Measurements from ENCODE around the gene USP12.

DNA sequence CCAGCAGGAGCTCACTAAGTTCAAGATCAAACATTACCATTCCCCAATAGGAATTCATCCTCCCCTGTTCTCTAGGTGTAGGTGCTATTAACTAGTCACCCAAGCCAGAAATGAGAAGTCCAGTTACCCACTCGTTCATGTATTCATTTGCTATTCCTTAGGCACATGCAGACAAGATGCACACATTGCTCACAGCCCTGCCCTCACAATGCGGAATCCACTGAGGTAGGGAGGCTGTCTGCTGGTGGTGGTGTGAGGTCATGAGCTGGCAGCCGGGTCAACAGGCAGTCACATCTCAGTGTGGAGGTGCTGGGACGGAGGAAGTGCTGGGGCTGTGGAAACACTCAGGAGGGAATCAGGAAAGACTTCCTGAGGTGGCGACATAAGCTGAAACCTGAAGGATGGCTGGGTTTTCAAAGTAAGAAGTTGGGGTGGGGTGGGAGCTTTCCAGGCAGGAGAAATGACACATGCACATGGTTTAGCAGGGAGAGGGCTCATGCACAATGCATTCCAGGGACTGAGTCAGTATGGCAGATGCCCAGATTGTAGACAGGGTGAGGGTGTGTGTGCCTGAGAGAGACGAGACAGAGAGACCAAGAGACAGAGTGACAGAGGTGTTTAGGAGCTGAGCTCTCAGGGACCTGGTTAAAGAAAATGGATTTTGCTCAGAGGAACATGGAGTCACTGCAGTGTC is 117.6 kb downstream of the USP12 start:
- TF ChIP-seq, protein P1, sequence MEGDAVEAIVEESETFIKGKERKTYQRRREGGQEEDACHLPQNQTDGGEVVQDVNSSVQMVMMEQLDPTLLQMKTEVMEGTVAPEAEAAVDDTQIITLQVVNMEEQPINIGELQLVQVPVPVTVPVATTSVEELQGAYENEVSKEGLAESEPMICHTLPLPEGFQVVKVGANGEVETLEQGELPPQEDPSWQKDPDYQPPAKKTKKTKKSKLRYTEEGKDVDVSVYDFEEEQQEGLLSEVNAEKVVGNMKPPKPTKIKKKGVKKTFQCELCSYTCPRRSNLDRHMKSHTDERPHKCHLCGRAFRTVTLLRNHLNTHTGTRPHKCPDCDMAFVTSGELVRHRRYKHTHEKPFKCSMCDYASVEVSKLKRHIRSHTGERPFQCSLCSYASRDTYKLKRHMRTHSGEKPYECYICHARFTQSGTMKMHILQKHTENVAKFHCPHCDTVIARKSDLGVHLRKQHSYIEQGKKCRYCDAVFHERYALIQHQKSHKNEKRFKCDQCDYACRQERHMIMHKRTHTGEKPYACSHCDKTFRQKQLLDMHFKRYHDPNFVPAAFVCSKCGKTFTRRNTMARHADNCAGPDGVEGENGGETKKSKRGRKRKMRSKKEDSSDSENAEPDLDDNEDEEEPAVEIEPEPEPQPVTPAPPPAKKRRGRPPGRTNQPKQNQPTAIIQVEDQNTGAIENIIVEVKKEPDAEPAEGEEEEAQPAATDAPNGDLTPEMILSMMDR (IDR thresholded peaks at IDR 0.05), result no peak
- no peak for TF ChIP-seq POLR2AphosphoS5 (IDR thresholded peaks at IDR 0.05)
- no peak for TF ChIP-seq POLR2A (IDR thresholded peaks at IDR 0.05)
